Measurements from ENCODE around the gene KAT7.

Gene KAT7

GRCh38 chr17:49872754-49873377 is 84.4 kb downstream of the KAT7 start:
- no peak overlapping the region for H3K4me3 ChIP-seq (ENCODE audit: low read depth, low read length)

DNA sequence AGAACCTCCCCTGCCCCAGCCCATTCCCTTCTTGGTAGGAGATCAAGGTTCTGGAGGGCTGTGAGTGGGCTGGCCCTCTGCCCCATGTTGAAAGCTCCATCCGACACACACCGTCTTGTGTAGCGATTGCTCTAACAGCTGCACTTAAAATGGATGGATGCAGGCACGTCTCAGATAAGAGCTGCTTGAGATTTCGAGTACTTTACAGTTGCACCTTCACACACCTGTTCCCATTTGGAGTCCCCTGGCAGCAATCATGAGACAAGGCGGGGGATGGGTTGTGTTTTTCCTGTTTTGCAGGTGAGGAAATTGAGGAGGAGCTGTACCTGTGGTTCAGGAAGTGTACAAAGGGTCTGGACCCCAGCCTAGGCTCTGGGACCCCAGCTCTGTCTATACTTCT is 85.0 kb downstream of the KAT7 start:
- Histone ChIP-seq H3K36me3 (no peaks in the 10 kb centered on the region), H3K4me3 (ENCODE audit: low read depth, low read length) (no peak overlapping the region), H3K27ac (no peak overlapping the region), H3K9me3 (ENCODE audit: severe bottlenecking) (no peaks in the 10 kb centered on the region), H3K27me3 (ENCODE audit: insufficient read depth, low read depth, severe bottlenecking) (no peaks in the 10 kb centered on the region)
- TF ChIP-seq CTCF (IDR thresholded peaks at IDR 0.05; ENCODE audit: low read depth, low read length) = no peak
- DNase-seq = no peak

More at GRCh38 chr17:49872754-49873377, 84.4 kb downstream of the KAT7 start:
- no peak for TF ChIP-seq CTCF (IDR thresholded peaks at IDR 0.05; ENCODE audit: low read depth, low read length)
- Histone ChIP-seq H3K27ac (no peak overlapping the region), H3K36me3 (no peaks in the 10 kb centered on the region), H3K9me3 (ENCODE audit: severe bottlenecking) (no peaks in the 10 kb centered on the region), H3K27me3 (ENCODE audit: insufficient read depth, low read depth, severe bottlenecking) (no peaks in the 10 kb centered on the region)
- DNase-seq = no peak

GRCh38 chr17:49873926-49874325 is 85.4 kb downstream of the KAT7 start:
- TF ChIP-seq CTCF (IDR thresholded peaks at IDR 0.05; ENCODE audit: low read depth, low read length) = no peak
- no peaks in the 10 kb centered on the region for H3K27me3 ChIP-seq (ENCODE audit: insufficient read depth, low read depth, severe bottlenecking)
- no peaks in the 10 kb centered on the region for H3K9me3 ChIP-seq (ENCODE audit: severe bottlenecking)
- no peak for DNase-seq
- H3K27ac ChIP-seq = no peak overlapping the region
- no peaks in the 10 kb centered on the region for H3K36me3 ChIP-seq
- no peak overlapping the region for H3K4me3 ChIP-seq (ENCODE audit: low read depth, low read length)

DNA sequence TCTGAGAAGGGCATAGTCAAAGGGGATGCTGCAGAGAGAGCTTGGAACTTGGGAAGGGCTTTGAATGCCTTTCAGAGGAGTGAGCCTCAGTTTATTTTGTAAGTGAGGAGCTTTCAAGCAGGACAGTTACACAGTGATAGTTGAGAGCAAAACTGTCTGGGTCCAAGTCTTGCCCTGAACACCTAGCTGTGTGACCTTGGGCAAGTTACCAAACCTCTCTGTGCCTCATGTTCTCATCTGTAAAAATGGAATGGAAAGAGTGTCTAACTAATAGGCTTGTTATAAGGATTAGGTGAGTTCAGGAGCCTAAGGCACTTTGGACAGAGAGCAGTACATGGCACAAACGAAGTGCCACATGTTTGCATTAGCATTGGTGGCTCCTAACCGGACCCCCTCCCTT is 86.4 kb downstream of the KAT7 start:
- TF ChIP-seq CTCF (IDR thresholded peaks at IDR 0.05; ENCODE audit: low read depth, low read length) = no peak

DNA sequence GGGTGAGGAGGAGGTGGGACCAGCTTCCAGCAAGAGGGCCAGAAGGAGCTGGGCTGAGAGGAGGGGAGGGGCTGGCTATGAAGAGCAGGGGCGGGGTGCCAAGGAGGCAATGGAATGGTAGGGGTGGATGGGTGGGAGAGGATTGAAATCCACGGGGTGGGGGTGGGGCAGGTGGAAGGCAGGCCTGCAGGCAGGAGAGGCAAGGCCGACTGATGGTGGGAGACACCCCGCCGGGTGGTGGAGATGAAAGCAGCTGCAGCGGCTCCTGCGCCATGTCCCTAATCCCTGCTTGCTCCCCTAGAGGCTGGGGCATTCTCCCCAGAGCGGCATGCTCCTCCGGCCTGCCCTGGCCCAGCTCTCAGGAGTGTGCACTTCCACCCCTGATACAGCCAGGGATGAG is 87.2 kb downstream of the KAT7 start:
- Histone ChIP-seq H3K36me3 (no peaks in the 10 kb centered on the region), H3K27ac (peak overlapping the region; percentile 33; the same call in 1 of the 2 replicates), H3K4me3 (ENCODE audit: low read depth, low read length) (no peak overlapping the region), H3K27me3 (ENCODE audit: insufficient read depth, low read depth, severe bottlenecking) (no peaks in the 10 kb centered on the region), H3K9me3 (ENCODE audit: severe bottlenecking) (no peaks in the 10 kb centered on the region)
- TF ChIP-seq CTCF (IDR thresholded peaks at IDR 0.05; ENCODE audit: low read depth, low read length) = 0 out of 2 replicates have a peak, but pooled peaks have one; percentile 35
- DNase-seq = peak; percentile 67

More for the DNA sequence above, 86.4 kb downstream of the KAT7 start:
- DNase-seq = no peak
- H3K36me3 ChIP-seq = no peaks in the 10 kb centered on the region
- no peak overlapping the region for H3K27ac ChIP-seq
- H3K27me3 ChIP-seq (ENCODE audit: insufficient read depth, low read depth, severe bottlenecking) = no peaks in the 10 kb centered on the region
- no peaks in the 10 kb centered on the region for H3K9me3 ChIP-seq (ENCODE audit: severe bottlenecking)
- H3K4me3 ChIP-seq (ENCODE audit: low read depth, low read length) = no peak overlapping the region
